Uterus (tissue), 4 donors: ENCODE data around the gene TUBB. TPM values are rescaled to one million over a fixed set of nuclear protein-coding genes. Genes with fewer than 3 reads are reported as not detected.
A peak's percentile ranks its signal among the peaks of the same experiment; 100 is the strongest.

ENCODE experiments used
- DNase-seq, 2 donors: peaks; one replicate each; pipeline ENCODE4 v3.0.0-alpha.2; 2019 to 2020
- H3K27ac ChIP-seq, 2 donors: fragments of 200-600 bp; sonication (generic); 1 replicate in 1 of 2; 2 replicates in 1 of 2; pipeline ENCODE4 v1.5.1; 2016 to 2018
- H3K27me3 ChIP-seq, 2 donors: fragments of 200-600 bp; sonication (generic); one replicate each; pipeline ENCODE4 v1.5.1; 2018 to 2019; ENCODE audit warnings: control low read depth in 1 of 2
- H3K36me3 ChIP-seq, 2 donors: fragments of 200-600 bp; sonication (generic); one replicate each; pipeline ENCODE4 v1.5.1; 2019; ENCODE audit warnings: control low read depth in 1 of 2
- H3K4me1 ChIP-seq, 2 donors: fragments of 200-600 bp; sonication (generic); one replicate each; pipeline ENCODE4 v1.5.1; 2018 to 2019; ENCODE audit warnings: control low read depth in 1 of 2
- H3K4me3 ChIP-seq, 2 donors: fragments of 200-600 bp; sonication (generic); 1 replicate in 1 of 2; 2 replicates in 1 of 2; pipeline ENCODE4 v1.5.1; 2018 to 2019; ENCODE audit warnings: mild to moderate bottlenecking in 1 of 2
- H3K9me3 ChIP-seq, 2 donors: fragments of 200-600 bp; sonication (generic); one replicate each; pipeline ENCODE4 v1.5.1; 2019; ENCODE audit warnings: control low read depth in 1 of 2
- POLR2A ChIP-seq, 2 donors: fragments of 450-650 bp; IDR thresholded peaks; one replicate each; pipeline ENCODE4 v1.6.1; 2016; ENCODE audit warnings: antibody characterized with exemption in 2 of 2, mild to moderate bottlenecking in 1 of 2, moderate library complexity in 1 of 2
- intact Hi-C: fragments of 100-400 bp; cut with DNase I; formaldehyde crosslinking; loops from one replicate; pipeline ENCODE4 v1.15.1; 2023; ENCODE audit warnings: low total_unique reads
- total RNA-seq, 4 donors: library from RNA; depleted of rRNA in 3 of 4; stranded (reverse); fragments of >200 nt in 3 of 4; gene quantifications; one replicate each; pipeline versions ENCODE4 v1.1.0 to v1.2.4, GENCODE V29; 2014 to 2023
- TF ChIP-seq, protein P1 (sequence below), 4 experiments: fragments of 200-600 bp in 2 of 4; fragments of 450-650 bp in 2 of 4; sonication (generic) in 2 of 4; IDR thresholded peaks; one replicate each; pipeline ENCODE4 v1.5.1; 2016 to 2019; ENCODE audit warnings: antibody characterized with exemption in 4 of 4, mild to moderate bottlenecking in 2 of 4, moderate library complexity in 1 of 4
- donor health status: DM: yes; HTN: yes; CAD: no.

Gene TUBB
- total RNA-seq, 4 donors from 2014 or later = 130 to 426 (median 290) TPM

DNA sequence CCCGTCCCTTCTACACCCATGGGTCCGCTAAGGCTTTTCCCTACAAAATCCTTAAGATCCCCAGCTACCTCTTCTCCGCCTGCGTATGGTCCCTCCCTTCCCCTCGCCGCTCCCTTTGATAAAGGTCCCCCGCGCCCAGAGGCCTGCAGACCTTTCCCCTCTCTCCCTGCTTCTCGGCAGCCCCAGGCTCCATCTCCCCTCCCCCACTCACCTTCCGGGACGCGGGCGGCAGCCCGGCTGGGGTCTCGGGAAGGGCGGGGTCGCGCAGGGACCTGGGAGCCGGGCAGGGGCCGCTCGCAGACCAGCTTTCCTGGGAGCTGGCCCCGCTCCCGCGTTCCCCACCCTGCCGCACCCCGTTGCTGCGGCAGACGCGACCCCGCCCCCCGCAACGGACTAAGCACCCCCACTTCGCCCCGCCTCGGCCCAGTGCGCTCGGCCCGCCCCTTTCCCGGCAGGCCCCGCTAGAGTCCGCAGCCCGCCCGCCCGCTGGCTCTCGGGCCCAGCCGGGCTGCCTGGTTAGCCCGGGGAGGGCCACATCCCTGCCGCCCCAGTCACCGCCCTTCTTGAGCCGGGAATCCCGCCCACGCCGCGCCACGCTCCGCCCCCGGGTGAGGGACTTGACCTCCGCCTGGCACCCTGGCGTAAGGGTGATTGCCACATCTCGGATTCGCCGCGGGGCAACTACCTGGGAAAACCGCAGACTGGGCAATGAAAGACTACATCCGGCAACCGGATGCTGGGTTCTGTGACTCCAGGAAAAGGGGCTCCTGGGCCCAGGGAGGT, 22.4 kb downstream of the TUBB start, which contains the start of gene FLOT1:
FLOT1 (minus strand) TSS at position 372 of the 783 bp plus-strand sequence. CDS start 498 bp downstream, outside the sequence.
- TF ChIP-seq, protein P1, sequence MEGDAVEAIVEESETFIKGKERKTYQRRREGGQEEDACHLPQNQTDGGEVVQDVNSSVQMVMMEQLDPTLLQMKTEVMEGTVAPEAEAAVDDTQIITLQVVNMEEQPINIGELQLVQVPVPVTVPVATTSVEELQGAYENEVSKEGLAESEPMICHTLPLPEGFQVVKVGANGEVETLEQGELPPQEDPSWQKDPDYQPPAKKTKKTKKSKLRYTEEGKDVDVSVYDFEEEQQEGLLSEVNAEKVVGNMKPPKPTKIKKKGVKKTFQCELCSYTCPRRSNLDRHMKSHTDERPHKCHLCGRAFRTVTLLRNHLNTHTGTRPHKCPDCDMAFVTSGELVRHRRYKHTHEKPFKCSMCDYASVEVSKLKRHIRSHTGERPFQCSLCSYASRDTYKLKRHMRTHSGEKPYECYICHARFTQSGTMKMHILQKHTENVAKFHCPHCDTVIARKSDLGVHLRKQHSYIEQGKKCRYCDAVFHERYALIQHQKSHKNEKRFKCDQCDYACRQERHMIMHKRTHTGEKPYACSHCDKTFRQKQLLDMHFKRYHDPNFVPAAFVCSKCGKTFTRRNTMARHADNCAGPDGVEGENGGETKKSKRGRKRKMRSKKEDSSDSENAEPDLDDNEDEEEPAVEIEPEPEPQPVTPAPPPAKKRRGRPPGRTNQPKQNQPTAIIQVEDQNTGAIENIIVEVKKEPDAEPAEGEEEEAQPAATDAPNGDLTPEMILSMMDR (IDR thresholded peaks at IDR 0.05) = peak in 2 of 4 experiments; percentile 1 to 12
- TF ChIP-seq POLR2A (IDR thresholded peaks at IDR 0.05) = peak; percentile 60 to 67
- Histone ChIP-seq H3K9me3 (no peaks in the 10 kb centered on the region), H3K4me1 (peaks cover 8 to 12% of the 10 kb centered on the region in 2 donors), H3K27ac (peak within 1 kb of the TSS; percentile 96 to 99), H3K4me3 (peak within 1 kb of the TSS; percentile 81 to 88), H3K27me3 (no peaks in the 10 kb centered on the region), H3K36me3 (no peaks in the 10 kb centered on the region)
- intact Hi-C loops = loop anchor here (5.0 kb wide), 1 partner anchor 135 kb away; no protein-coding TSS in a partner anchor
- peak; percentile 96 for DNase-seq

DNA sequence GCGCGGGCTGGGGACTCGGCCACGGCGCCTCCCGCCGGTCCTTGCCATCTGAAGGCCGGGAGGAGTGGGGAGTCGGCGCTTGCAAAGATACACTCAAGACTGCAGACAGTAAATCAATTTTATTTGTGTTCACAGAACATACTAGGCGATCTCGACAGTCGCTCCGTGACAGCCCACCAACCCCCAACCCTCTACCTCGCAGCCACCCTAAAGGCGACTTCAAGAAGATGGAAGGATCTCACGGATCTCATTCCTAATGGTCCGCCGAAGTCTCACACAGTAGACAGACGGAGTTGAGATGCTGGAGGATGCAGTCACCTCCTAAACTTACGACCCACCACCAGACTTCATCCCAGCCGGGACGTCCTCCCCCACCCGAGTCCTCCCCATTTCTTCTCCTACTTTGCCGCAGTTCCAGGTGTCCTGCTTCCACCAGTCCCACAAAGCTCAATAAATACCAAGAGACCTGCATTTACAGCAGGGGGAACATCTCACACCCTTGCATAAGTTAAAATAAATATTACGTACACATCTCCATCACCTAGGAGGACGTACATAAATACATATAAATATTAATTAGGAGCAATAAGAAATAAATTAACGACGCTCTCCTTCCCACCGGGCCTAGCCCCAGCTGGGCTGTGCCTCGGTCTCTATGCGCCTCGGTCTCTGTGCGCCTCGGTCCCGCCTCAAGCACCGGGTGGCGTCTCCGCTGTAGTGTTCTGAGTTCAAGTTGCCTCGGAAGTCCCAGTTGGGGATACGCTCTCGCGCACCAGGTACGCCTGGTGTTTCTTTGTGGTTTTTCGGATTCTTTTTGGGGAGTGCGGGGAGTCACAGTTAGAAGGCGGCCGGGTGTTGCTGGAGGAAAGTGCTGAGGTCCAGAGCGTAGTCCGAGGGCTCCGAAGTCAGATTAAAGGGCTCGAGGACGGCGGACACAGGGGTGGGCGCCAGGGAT, 23.2 kb downstream of the TUBB start:
- peaks cover 8 to 12% of the 10 kb centered on the region in 2 donors for H3K4me1 ChIP-seq
- no peaks in the 10 kb centered on the region for H3K27me3 ChIP-seq
- DNase-seq = peak; percentile 43 to 60
- intact Hi-C loops = loop anchor here (5.0 kb wide), 1 partner anchor 134 kb away; no protein-coding TSS in a partner anchor
- peak overlapping the region; percentile 81 to 88 for H3K4me3 ChIP-seq
- H3K9me3 ChIP-seq = no peaks in the 10 kb centered on the region
- TF ChIP-seq, protein P1 (IDR thresholded peaks at IDR 0.05) = no peak
- no peak for TF ChIP-seq POLR2A (IDR thresholded peaks at IDR 0.05)
- H3K36me3 ChIP-seq = no peaks in the 10 kb centered on the region
- peak overlapping the region; percentile 96 to 99 for H3K27ac ChIP-seq

DNA sequence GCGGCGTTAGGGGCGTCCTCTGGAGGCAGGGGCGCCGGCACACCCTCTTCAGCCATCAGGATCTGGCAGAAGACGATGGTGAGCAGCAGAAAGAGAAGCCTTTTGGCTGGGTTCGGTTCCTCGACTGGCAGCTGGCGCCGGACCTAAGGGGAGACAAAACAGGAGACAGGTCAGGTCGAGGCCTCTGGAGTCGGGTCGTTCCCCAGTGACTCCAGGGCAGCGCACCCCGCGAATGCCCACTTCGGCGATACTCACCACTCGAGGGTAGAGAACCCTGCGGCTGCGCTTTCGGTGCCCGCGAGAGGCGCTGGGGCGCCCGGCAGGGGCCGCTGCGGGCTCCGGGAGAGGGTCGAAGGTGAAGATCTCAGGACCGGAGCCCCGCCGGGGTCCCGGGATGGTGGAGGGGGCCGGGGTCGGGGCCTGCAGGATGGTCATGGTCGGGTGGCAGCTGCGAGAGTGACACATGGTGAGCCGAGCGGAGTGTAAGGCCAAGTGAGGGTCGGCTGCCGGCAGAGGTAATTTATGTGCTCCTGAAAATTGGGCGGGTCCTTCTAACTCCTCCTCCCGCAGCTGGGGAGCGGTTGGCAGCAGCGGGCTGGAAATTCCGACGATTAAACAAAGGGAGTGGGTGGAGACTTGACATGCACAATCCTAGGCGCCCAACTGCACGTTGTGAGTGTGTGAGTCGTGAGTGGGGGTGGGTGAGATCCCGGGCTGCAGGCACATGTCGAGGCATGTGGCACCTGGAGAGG, 24.1 kb downstream of the TUBB start, which contains the start of gene IER3:
IER3 (minus strand) TSS at position 494 of the 752 bp plus-strand sequence; CDS start at position 465, 29 bp downstream.
- no peaks in the 10 kb centered on the region for H3K9me3 ChIP-seq
- H3K4me1 ChIP-seq = peaks cover 8 to 12% of the 10 kb centered on the region in 2 donors
- peak; percentile 43 to 75 for TF ChIP-seq POLR2A (IDR thresholded peaks at IDR 0.05)
- TF ChIP-seq, protein P1 (IDR thresholded peaks at IDR 0.05) = peak; percentile 60 to 89 (median 73)

DNA sequence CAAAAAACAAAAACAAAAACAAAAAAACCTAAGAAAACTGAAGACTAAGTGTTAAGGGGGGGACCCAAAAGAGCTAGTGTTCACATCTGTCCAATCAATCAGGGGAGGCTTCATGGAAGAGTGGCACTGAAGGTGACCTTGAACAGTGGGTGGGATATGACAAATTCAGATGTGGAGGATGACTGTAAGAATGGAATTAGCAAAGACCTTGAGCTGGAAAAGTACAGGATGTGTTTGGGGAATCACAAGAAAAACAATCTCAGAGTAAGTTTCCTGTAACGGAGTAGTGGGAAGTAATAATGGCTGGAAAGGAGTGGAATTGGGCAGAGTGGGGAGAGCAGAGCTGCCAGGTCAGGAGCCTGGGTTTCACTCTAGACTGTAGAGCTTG, 27.1 kb downstream of the TUBB start:
- intact Hi-C loops = no loop called here
- TF ChIP-seq, protein P1 (IDR thresholded peaks at IDR 0.05) = no peak
- TF ChIP-seq POLR2A (IDR thresholded peaks at IDR 0.05) = no peak
- no peak for DNase-seq
- Histone ChIP-seq H3K36me3 (no peaks in the 10 kb centered on the region), H3K4me1 (peaks cover 0 to 6% of the 10 kb centered on the region in 2 donors), H3K4me3 (no peak overlapping the region), H3K27me3 (no peaks in the 10 kb centered on the region), H3K27ac (peak overlapping the region; percentile 15 to 60), H3K9me3 (no peaks in the 10 kb centered on the region)

More for the DNA sequence above, 24.1 kb downstream of the TUBB start, which contains the start of gene IER3:
- DNase-seq = peak; percentile 87 to 88
- intact Hi-C loops = loop anchor here (5.0 kb wide), 1 partner anchor 133 kb away; no protein-coding TSS in a partner anchor
- H3K27me3 ChIP-seq = no peaks in the 10 kb centered on the region
- no peaks in the 10 kb centered on the region for H3K36me3 ChIP-seq
- H3K27ac ChIP-seq = peak within 1 kb of the TSS; percentile 96 to 99
- H3K4me3 ChIP-seq = peak within 1 kb of the TSS; percentile 81 to 88
